Dermis blood vessel endothelial cell (primary cell): Measurements from ENCODE around the gene TAF1C. TPM values are rescaled to one million over a fixed set of nuclear protein-coding genes. Genes with fewer than 3 reads are reported as not detected.
"Not testable (repeated sequence)": the region's sequence is repeated elsewhere in the genome, so short reads cannot be mapped to it uniquely, and the experiment has no call there.

Experiments
- DNase-seq: peaks from one replicate; pipeline ENCODE4 v3.0.0; 2010
- total RNA-seq: library from RNA; depleted of rRNA; stranded (reverse); fragments of >200 nt; gene quantifications from 2 replicates; pipeline ENCODE4 v1.2.3, GENCODE V29; 2014

TAF1C gene, protein sequence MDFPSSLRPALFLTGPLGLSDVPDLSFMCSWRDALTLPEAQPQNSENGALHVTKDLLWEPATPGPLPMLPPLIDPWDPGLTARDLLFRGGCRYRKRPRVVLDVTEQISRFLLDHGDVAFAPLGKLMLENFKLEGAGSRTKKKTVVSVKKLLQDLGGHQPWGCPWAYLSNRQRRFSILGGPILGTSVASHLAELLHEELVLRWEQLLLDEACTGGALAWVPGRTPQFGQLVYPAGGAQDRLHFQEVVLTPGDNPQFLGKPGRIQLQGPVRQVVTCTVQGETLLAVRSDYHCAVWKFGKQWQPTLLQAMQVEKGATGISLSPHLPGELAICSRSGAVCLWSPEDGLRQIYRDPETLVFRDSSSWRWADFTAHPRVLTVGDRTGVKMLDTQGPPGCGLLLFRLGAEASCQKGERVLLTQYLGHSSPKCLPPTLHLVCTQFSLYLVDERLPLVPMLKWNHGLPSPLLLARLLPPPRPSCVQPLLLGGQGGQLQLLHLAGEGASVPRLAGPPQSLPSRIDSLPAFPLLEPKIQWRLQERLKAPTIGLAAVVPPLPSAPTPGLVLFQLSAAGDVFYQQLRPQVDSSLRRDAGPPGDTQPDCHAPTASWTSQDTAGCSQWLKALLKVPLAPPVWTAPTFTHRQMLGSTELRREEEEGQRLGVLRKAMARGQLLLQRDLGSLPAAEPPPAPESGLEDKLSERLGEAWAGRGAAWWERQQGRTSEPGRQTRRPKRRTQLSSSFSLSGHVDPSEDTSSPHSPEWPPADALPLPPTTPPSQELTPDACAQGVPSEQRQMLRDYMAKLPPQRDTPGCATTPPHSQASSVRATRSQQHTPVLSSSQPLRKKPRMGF
- 16.8 and 24.2 TPM in 2 replicates for total RNA-seq

- peak; percentile 98 for DNase-seq
These were observed at the start of gene TAF1C for GRCh38 chr16:84186685-84187437. TAF1C (minus strand) TSS chr16:84187057; CDS start chr16:84184988, 2,069 bp downstream.

GRCh38 chr16:84234321-84235241, 47.7 kb upstream of the TAF1C start:
- peak; percentile 40 for DNase-seq

- DNase-seq: no peak
These were observed 46.9 kb upstream of the TAF1C start for GRCh38 chr16:84233748-84234147.

DNA sequence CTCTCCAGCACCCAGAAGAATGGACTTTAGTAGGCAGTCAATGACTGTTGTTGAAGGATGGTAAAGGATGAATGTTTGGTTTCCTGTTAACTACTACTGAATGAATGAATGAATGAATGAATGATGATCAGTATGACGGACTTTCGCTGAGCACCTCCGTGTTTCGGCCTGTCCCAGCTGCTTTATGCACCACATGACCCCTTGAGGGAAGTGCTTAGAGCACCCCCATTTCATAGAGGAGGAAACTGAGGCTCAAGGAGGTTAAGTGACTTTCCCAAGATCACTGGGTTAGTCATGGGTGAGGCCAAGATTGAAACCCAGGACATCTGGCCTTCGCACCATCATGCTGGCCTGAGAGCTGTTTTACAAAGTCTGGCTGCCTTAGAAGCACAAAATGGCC, 46.1 kb upstream of the TAF1C start:
- DNase-seq: no peak

DNA sequence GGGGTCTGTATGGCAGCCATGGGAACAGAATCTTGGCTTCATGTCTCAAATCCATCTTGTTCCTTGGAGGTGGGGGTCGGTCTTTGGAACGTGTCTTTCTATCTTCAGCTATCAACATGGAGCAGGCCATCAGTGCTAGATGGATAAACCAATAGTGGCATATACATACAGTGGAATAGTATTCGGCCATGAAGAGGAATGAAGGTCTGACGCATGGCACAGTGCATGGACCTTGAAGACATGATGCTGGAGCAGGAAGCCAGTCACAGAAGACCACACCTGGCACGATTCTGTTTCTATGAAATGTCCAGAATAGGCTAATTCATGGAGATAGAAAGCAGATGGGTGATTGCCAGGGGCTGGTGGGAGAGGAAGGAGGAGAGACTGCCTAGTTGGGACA, 45.2 kb upstream of the TAF1C start:
- DNase-seq: no peak

DNA sequence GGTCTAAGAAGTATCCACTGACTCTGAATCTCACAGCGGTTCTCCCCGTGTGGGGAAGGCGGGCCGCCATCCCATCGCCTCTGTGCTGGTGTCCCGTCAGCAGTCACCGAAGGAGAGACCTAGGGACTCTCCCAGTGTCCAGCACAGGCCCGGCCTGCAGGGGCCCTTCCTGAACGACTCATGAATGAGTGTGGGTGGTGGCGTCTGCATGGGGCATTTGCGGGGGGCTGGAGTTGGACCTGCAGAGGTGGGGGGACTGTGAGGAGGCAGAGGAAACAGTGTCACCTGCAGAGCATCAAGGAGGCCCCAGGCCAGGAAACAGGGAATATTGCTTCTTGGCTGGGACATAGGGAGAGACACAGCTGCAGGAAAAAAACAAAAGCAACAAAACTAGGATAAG, 42.6 kb upstream of the TAF1C start:
- DNase-seq: no peak

DNA sequence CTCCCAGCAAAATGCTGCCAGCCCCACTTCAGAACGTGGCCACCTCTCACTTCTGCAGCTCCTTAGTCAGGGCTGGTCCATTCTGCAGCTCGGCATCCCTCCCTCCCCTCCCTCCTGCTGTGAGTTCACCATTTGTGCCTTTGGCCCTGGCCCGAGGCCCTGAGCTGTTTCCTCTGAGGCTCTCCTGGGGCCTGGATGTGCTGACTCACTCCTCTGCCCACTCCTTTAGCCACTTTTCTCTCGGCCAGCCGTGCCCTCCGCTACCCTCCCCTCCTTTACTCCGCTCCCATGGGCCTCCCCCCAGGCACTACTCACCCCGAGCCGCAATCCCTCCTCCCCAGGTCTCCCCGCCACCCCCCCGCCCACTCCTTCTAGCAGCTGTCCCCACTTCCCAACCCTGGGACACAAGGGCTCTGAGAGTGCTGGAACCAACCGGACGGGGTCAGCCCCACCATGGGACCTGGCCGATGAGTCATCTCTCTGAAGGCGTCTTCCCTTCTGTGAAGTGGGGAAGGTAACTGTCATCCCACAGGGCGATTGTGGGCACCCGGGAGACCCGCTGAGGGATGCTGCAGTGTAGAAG, 41.5 kb upstream of the TAF1C start:
- DNase-seq: peak; percentile 79

GRCh38 chr16:84227548-84227947, 40.7 kb upstream of the TAF1C start:
- no peak for DNase-seq

DNA sequence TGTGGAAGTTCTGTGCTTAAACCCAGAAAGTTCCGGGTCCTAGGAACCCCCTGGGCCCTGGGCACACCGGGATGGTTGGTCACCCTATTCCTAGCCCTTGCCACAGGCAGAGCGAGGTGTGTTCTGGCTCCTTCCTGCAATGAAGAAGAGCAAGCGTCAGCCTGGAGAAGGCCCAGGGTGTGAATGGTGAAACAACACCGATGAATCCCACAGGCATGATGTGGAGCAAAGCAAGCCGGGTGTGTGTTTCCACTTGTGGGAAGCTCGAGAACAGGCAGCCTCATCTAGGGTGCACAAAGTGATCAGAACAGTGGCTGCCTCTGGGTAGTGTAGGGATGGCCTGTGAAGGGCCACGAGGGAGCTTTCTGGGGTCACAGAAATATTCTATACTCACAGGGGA, 39.2 kb upstream of the TAF1C start:
- DNase-seq: no peak

DNA sequence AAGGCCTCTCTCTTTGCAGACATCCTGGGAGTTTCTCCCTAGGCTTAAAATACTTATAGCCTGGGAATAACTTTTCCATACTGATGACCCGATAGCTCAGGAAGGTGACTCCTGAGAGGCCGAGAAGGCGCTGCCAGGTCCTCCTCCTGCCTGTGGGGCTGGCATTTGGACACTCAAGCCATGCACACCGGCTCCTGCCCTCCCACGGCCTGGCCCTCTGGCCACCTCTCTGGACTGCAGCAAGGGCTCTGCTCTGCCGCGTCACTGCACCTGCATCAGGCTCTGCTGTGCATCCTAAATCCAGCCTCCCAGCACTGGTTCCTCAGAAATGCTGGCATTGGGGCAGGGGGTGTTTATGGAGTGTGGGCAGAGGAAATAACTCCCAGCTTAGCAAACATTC, 38.7 kb upstream of the TAF1C start:
- no peak for DNase-seq

- DNase-seq: no peak
These were observed 38.3 kb upstream of the TAF1C start for GRCh38 chr16:84225126-84225525.

- DNase-seq: no peak
These were observed 37.7 kb upstream of the TAF1C start for GRCh38 chr16:84224554-84224953.

GRCh38 chr16:84223456-84223855, 36.6 kb upstream of the TAF1C start:
- DNase-seq: no peak

DNA sequence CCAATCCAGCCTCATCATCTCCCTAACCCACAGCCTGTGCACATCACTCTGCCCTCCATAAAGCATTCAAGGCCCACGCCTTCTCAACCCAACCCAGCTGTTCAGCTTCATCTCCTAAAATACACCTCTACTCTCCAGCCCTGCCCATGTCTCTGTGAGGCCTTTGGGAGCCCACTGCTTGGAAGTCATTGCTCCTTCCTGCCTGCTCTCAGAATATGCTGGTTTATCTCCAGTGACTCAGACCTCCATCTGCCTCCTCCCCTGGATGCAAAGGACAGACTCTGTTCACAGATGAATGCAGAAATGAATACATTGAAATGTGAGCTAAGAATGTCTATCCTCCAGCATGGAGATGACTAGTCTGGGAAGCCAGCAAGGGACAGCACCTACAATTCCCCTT, 34.0 kb upstream of the TAF1C start:
- no peak for DNase-seq

DNA sequence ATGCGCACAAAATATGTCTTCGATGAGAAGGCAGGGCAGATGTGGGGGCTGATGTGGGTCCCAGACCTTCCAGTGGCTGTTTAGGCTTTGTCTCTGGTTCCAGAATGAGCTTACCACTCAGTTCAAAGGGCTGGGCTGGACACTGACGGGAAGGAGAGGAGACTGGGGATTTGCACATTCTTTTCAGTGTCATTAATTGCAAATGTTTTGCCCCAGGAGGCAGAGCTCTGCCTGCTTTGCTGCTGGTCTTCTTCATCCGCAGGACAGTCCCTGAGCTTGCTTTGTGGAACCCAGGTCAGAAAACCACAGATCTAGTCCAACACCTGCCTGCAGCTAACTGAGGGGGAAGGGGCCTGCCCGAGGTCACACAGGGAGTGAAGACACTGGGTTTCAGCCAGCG, 32.1 kb upstream of the TAF1C start:
- no peak for DNase-seq

- DNase-seq: no peak
These were observed 31.4 kb upstream of the TAF1C start for GRCh38 chr16:84218176-84218823.

- not testable (repeated sequence) for DNase-seq
These were observed 29.3 kb upstream of the TAF1C start for GRCh38 chr16:84216144-84216543.

- DNase-seq: no peak
These were observed 28.7 kb upstream of the TAF1C start for GRCh38 chr16:84215531-84215930.

GRCh38 chr16:84214451-84215066, 27.7 kb upstream of the TAF1C start:
- DNase-seq: no peak

DNA sequence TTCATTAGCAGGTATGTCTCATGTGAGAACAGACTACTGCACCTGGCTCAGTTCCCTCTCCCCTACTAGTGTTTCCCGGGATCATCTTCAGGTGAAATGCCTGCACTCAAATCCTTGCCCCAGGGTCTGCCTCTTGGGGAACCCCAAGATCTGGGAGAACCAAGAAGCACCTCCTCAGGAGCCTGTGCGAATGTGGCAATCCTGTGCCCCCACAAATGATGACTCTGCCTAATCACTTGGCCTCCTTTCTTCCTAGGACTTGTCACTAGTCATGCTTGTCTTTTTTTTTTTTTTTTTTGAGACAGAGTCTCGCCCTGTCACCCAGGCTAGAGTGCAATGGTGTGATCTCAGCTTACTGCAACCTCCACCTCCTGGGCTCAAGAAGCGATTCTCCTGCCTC, 25.8 kb upstream of the TAF1C start:
- DNase-seq: no peak

- DNase-seq: no peak
These were observed 25.3 kb upstream of the TAF1C start for GRCh38 chr16:84212154-84212553.
